Measurements from ENCODE around the gene LRIG3.

DNA sequence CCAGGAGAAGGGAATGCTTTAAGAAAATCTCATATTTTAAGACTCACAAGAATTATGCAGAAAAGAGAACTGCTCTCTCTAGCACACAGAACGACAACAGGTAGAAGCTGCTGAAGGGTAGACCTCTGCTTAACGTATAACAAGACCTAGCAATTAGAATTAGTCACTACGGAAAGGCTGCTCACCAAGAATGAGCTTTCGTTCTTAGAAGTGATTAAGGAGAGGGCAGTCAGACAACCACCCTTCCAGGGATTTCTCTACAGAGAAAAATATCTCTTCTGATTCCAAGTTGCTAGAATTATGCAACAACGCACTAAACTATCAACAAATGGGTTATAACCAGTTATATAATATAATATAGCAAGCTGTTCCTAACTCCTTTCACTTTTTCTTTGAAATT, 18.6 kb downstream of the LRIG3 start:
- TF ChIP-seq POLR2A (IDR thresholded peaks at IDR 0.05; ENCODE audit: low read length) (no peak), GATA1 (IDR thresholded peaks at IDR 0.05; ENCODE audit: low read depth, low read length) (no peak)

Measured in erythroblast (primary cell).